Heart left ventricle (tissue), 16 donors: ENCODE results near the gene REM1. TPM values are rescaled to one million over a fixed set of nuclear protein-coding genes. Genes with fewer than 3 reads are reported as not detected.

Experiments used
- ATAC-seq, 4 donors: fragments of 200-7000 bp; cut with Tn5 transposase; one replicate each; pipeline ENCODE4 v1.9.1; 2020 to 2022; ENCODE audit warnings: moderate library complexity in 4 of 4, mild to moderate bottlenecking in 3 of 4, moderate number of reproducible peaks in 1 of 4
- DNase-seq, 5 donors: peaks; one replicate each; pipeline ENCODE4 v3.0.0-alpha.2; 2020
- H3K27ac ChIP-seq, 12 donors: fragments of 200-600 bp; sonication (generic) in 4 of 12; one replicate each; pipeline versions ENCODE4 v1.5.0 to v1.8.0; 2016 to 2022; ENCODE audit warnings: mild to moderate bottlenecking in 2 of 12
- H3K27me3 ChIP-seq, 9 donors: fragments of 200-600 bp; sonication (generic) in 2 of 9; one replicate each; pipeline versions ENCODE4 v1.5.1 to v1.8.0; 2016 to 2022; ENCODE audit warnings: mild to moderate bottlenecking in 3 of 9
- H3K36me3 ChIP-seq, 9 donors: fragments of 200-600 bp; sonication (generic) in 2 of 9; one replicate each; pipeline versions ENCODE4 v1.5.0 to v1.8.0; 2018 to 2022; ENCODE audit warnings: mild to moderate bottlenecking in 2 of 9
- H3K4me1 ChIP-seq, 12 donors: fragments of 200-600 bp; sonication (generic) in 4 of 12; one replicate each; pipeline versions ENCODE4 v1.5.0 to v1.8.0; 2016 to 2022; ENCODE audit warnings: mild to moderate bottlenecking in 3 of 12
- H3K4me3 ChIP-seq, 12 donors: fragments of 200-600 bp; sonication (generic) in 4 of 12; one replicate each; pipeline versions ENCODE4 v1.5.0 to v1.8.0; 2017 to 2022; ENCODE audit warnings: mild to moderate bottlenecking in 9 of 12, moderate library complexity in 4 of 12
- H3K9me3 ChIP-seq, 12 donors: fragments of 200-600 bp; sonication (generic) in 4 of 12; one replicate each; pipeline versions ENCODE4 v1.5.0 to v1.8.0; 2016 to 2022; ENCODE audit warnings: mild to moderate bottlenecking in 1 of 12
- POLR2A ChIP-seq, 2 donors: fragments of 450-650 bp; IDR thresholded peaks; one replicate each; pipeline ENCODE4 v1.6.1; 2017; ENCODE audit warnings: antibody characterized with exemption in 2 of 2, mild to moderate bottlenecking in 2 of 2, moderate library complexity in 2 of 2
- WGBS, 4 donors: extraction: QIAGEN DNeasy Blood & Tissue Kit in 2 of 4; methylation state at CpG; one replicate each; pipeline versions ENCODE4 v1.1.5 to v1.1.7; 2013 to 2018; 5-methylcytosine and 5-hydroxymethylcytosine counted together
- intact Hi-C, 10 donors: fragments of 100-400 bp; cut with DNase I; formaldehyde crosslinking; loops; one replicate each; pipeline versions ENCODE4 v1.11.1 to v1.14.2; 2022
- polyA plus RNA-seq, 2 donors: library from polyadenylated mRNA; stranded (reverse); fragments of 200-250 nt; gene quantifications; one replicate each; pipeline ENCODE4 v1.2.3, GENCODE V29; 2013
- total RNA-seq, 9 donors: library from RNA; depleted of rRNA in 2 of 9; stranded (reverse); fragments of >200 nt in 2 of 9; fragmentation: NEBNext Ultra II Directional in 3 of 9; extraction: Animal tissue kit (Norgen Biotek cat#: 25700) in 3 of 9; gene quantifications; one replicate each; pipeline versions ENCODE4 v1.1.0 to v1.2.4, GENCODE V29; 2016 to 2023
- TF ChIP-seq, protein P1 (sequence below), 12 donors: fragments of 200-600 bp; sonication (generic) in 4 of 12; IDR thresholded peaks; one replicate each; pipeline versions ENCODE4 v1.5.0 to v1.8.0; 2018 to 2022; ENCODE audit warnings: antibody characterized with exemption in 12 of 12, mild to moderate bottlenecking in 5 of 12
- donor health status: ischemic (EF 13 %, LVEDD 7.1; RV severe dilation, severe dysfunction).
- donor health status: healthy with polysubstance abuse.
- donor health status: DM: no; HTN: yes; CAD: no.
- donor health status: DM: no; HTN: no; CAD: no.
- donor health status: ischemic (EF 25% LVEDD 6.9; RV normal size, moderate dysfunction).
- donor health status: ischemic (EF 25% LVEDD 5.7; RV mildly dilated, moderate dysfunction).
- donor health status: healthy.
- donor health status: DM: yes; HTN: yes; CAD: no.
- donor health status: ischemic (EF 35%, LVEDD 5.7; RV mildly dilated, moderate dysfunction).
- donor health status: nonischemic (EF 11% LVEDD 7.7; RV severe dilation, severe dysfunction).
- donor health status: DM: yes; HTN: yes; CAD: no.
- donor health status: PGD.
- donor health status: ischemic (EF 29% LVEDD 5.4; RV normal size, mild dysfunction).
- donor health status: nonischemic (EF 23%, LVEDD 6.1; RV moderate dilation, normal function).

Gene REM1
- total and polyA plus RNA-seq, 11 donors = 0.44 to 5.3 (median 1.6) TPM

DNA sequence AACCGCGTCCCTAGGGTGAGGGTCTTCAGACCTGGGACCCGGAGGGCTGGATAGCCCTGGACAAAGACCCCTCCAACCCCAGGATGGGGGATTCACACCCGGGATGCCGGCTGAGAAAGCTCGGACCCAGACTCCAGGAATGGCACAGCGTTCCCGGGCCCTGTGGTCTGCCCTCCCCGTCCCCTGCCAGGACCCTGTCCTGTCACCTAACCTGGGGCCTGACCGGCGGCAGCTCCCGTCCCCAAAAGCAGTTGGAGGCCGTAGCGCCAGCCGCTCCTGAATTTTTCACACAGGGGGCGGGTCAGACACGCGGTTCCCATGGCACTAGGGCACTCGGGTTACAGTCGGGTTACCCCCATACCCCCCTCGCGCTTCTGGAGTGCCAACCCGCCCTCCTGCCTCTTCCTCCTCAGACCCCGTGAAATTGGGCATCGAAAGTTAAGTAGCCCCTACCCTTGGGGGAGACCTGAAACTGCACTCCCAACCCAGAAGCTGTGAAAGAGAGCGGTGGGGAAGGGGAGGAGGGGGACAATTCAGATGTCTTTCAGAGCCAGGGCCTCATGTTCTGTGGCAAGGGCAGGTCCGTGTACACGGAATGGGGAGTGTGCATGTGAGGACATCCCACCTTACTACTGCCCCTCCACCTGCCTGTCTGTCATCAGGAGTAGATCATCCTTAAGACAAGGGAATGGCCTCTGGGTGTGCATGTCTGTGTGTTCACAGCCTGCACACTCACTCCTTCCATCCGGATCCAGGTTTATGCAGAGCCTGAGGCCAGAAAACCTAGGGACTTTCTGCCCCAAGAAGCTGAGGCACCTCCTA is 595 bp downstream of the REM1 start:
- Histone ChIP-seq H3K27ac (peak overlapping the region; percentile 27 to 91 (median 76)), H3K4me1 (peaks cover 0 to 29% (median 9%) of the 10 kb centered on the region in 12 donors), H3K4me3 (peak overlapping the region; percentile 42 to 78 (median 61)), H3K9me3 (no peaks in the 10 kb centered on the region), H3K36me3 (no peaks in the 10 kb centered on the region), H3K27me3 (peaks cover 0 to 26% (median 19%) of the 10 kb centered on the region in 9 donors)
- intact Hi-C loops = loop anchor here in 1 of 10 donors (2.0 kb wide), 1 partner anchor 21 kb away; no protein-coding TSS in a partner anchor
- DNase-seq (no peak), ATAC-seq (peak in 2 of 4 donors; percentile 24 to 41)
- WGBS, 4 donors = 5 to 16% (median 8%) methylated on average over 12 to 29 of the region's 29 CpGs
- TF ChIP-seq POLR2A (IDR thresholded peaks at IDR 0.05) = no peak
- TF ChIP-seq, protein P1, sequence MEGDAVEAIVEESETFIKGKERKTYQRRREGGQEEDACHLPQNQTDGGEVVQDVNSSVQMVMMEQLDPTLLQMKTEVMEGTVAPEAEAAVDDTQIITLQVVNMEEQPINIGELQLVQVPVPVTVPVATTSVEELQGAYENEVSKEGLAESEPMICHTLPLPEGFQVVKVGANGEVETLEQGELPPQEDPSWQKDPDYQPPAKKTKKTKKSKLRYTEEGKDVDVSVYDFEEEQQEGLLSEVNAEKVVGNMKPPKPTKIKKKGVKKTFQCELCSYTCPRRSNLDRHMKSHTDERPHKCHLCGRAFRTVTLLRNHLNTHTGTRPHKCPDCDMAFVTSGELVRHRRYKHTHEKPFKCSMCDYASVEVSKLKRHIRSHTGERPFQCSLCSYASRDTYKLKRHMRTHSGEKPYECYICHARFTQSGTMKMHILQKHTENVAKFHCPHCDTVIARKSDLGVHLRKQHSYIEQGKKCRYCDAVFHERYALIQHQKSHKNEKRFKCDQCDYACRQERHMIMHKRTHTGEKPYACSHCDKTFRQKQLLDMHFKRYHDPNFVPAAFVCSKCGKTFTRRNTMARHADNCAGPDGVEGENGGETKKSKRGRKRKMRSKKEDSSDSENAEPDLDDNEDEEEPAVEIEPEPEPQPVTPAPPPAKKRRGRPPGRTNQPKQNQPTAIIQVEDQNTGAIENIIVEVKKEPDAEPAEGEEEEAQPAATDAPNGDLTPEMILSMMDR (IDR thresholded peaks at IDR 0.05) = no peak

DNA sequence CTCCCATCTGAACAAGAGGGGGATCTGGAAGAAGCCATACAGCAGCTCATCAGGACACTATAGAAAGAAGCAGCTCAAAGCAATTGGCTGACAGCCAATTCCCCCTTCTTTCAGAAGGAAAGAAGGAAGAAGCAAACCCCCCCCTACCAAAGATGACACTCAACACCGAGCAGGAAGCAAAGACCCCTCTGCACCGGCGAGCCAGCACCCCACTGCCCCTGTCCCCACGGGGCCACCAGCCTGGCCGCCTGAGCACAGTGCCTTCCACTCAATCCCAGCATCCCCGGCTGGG is 1.2 kb downstream of the REM1 start:
- no peak for TF ChIP-seq POLR2A (IDR thresholded peaks at IDR 0.05)
- TF ChIP-seq, protein P1 (IDR thresholded peaks at IDR 0.05) = no peak
- no peaks in the 10 kb centered on the region for H3K36me3 ChIP-seq
- no peaks in the 10 kb centered on the region for H3K9me3 ChIP-seq
- H3K4me3 ChIP-seq = peak overlapping the region in 11 of 12 donors; percentile 42 to 78 (median 62)
- peaks cover 0 to 29% (median 9%) of the 10 kb centered on the region in 12 donors for H3K4me1 ChIP-seq
- H3K27ac ChIP-seq = peak overlapping the region in 9 of 12 donors; percentile 50 to 91 (median 76)
- 44 to 56% (median 50%) methylated on average over 5 to 6 of the region's 6 CpGs for WGBS, 4 donors
- no peak for DNase-seq
- intact Hi-C loops = no loop called here
- H3K27me3 ChIP-seq = peaks cover 0 to 26% (median 19%) of the 10 kb centered on the region in 9 donors
- ATAC-seq = no peak

DNA sequence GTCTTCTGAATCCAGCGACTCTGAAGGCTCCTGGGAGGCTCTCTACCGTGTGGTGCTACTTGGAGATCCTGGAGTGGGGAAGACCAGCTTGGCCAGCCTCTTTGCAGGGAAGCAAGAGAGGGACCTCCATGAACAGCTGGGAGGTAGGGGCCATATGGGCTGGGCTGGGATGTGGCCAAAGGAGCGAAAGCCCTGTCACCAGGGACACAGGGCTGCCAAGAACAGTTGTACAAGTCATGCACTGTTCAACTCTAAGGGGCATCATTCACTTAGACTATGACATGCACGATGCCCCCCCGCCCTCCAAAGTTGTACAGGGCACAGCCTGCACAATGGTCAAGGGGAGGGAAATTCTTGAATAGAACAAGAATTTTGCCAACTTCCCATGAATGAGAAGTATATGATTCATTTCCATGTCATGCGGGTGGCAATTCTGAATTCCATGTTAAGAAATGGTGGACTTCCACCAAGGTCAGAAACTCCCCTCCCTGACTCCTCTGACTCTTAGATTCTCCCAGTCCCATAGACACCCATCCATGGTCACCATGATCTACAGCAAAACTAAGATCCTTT is 1.6 kb downstream of the REM1 start:
- DNase-seq = no peak
- ATAC-seq = peak in 1 of 4 donors; percentile 18
- Histone ChIP-seq H3K27ac (peak overlapping the region in 7 of 12 donors; percentile 19 to 91 (median 76)), H3K9me3 (no peaks in the 10 kb centered on the region), H3K4me3 (peak overlapping the region in 9 of 12 donors; percentile 54 to 78 (median 63)), H3K4me1 (peaks cover 0 to 29% (median 9%) of the 10 kb centered on the region in 12 donors), H3K36me3 (no peaks in the 10 kb centered on the region), H3K27me3 (peaks cover 0 to 26% (median 19%) of the 10 kb centered on the region in 9 donors)
- intact Hi-C loops = no loop called here
- WGBS, 4 donors = 66 to 73% (median 70%) methylated on average over 5 to 6 of the region's 6 CpGs
- no peak for TF ChIP-seq POLR2A (IDR thresholded peaks at IDR 0.05)
- TF ChIP-seq, protein P1 (IDR thresholded peaks at IDR 0.05) = no peak

DNA sequence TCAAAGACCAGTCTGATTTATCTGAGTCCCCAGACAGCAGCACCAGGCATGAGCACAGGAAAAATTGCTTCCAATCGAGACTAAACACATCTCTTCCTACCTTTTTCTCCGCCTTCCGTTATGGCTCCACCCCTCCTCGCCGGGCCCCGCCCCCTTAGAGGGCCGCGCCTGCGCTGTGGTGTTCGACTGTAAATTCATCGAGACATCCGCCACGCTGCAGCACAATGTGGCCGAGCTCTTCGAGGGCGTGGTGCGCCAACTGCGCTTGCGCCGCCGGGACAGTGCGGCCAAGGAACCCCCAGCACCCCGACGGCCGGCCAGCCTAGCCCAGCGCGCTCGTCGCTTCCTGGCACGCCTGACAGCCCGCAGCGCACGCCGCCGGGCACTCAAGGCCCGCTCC is 8.9 kb downstream of the REM1 start:
- intact Hi-C loops = no loop called here
- WGBS, 4 donors = 39 to 56% (median 48%) methylated on average over 16 to 36 of the region's 36 CpGs
- Histone ChIP-seq H3K9me3 (no peaks in the 10 kb centered on the region), H3K27me3 (peaks cover 0 to 12% (median 0%) of the 10 kb centered on the region in 9 donors), H3K4me3 (no peak overlapping the region), H3K4me1 (peaks cover 0 to 32% (median 3%) of the 10 kb centered on the region in 12 donors), H3K36me3 (no peaks in the 10 kb centered on the region), H3K27ac (peak overlapping the region in 2 of 12 donors; percentile 79 to 87)
- ATAC-seq (no peak), DNase-seq (no peak)
- TF ChIP-seq, protein P1 (IDR thresholded peaks at IDR 0.05) = no peak
- no peak for TF ChIP-seq POLR2A (IDR thresholded peaks at IDR 0.05)
